ENCODE data around the gene MLXIP.

The MLXIP gene

GRCh38 chr12:122133192-122133950 is 54.8 kb downstream of the MLXIP start:
- Histone ChIP-seq H2AFZ (ENCODE audit: low read length) (no peak overlapping the region), H3K36me3 (ENCODE audit: insufficient read depth, low read length) (peaks cover 71% of the 10 kb centered on the region; the same call in 1 of the 2 replicates), H3K79me2 (ENCODE audit: insufficient read depth, low read length) (no peaks in the 10 kb centered on the region), H3K9me2 (replicated peaks; ENCODE audit: low read depth, low read length) (no peaks in the 10 kb centered on the region), H3K9me3 (ENCODE audit: insufficient read depth, low read depth, low read length) (no peaks in the 10 kb centered on the region), H3K9ac (ENCODE audit: low read depth, low read length, poor library complexity, severe bottlenecking) (no peak overlapping the region), H4K20me1 (ENCODE audit: insufficient read depth, low read length, poor library complexity, severe bottlenecking) (no peaks in the 10 kb centered on the region), H3K4me2 (ENCODE audit: low read depth, low read length, poor library complexity, severe bottlenecking) (no peak overlapping the region), H3F3A (ENCODE audit: low read depth) (no peaks in the 10 kb centered on the region), H3K27me3 (ENCODE audit: insufficient read depth, low read length, poor library complexity, severe bottlenecking) (no peaks in the 10 kb centered on the region), H3K4me1 (ENCODE audit: insufficient read depth, low read length, poor library complexity, severe bottlenecking) (no peaks in the 10 kb centered on the region), H3K4me3 (ENCODE audit: low read length, poor library complexity, severe bottlenecking) (no peak overlapping the region)
- TF ChIP-seq EZH2phosphoT487 (IDR thresholded peaks at IDR 0.05; ENCODE audit: borderline replicate concordance) (no peak), CTCF (conservative IDR thresholded peaks at IDR 0.05; ENCODE audit: low read length) (no peak)

GRCh38 chr12:122135437-122136031 is 57.0 kb downstream of the MLXIP start:
- H3K4me2 ChIP-seq (ENCODE audit: low read depth, low read length, poor library complexity, severe bottlenecking) = no peak overlapping the region
- no peak overlapping the region for H3K9ac ChIP-seq (ENCODE audit: low read depth, low read length, poor library complexity, severe bottlenecking)
- H4K20me1 ChIP-seq (ENCODE audit: insufficient read depth, low read length, poor library complexity, severe bottlenecking) = no peaks in the 10 kb centered on the region
- no peaks in the 10 kb centered on the region for H3K27me3 ChIP-seq (ENCODE audit: insufficient read depth, low read length, poor library complexity, severe bottlenecking)
- no peak overlapping the region for H2AFZ ChIP-seq (ENCODE audit: low read length)
- H3K4me1 ChIP-seq (ENCODE audit: insufficient read depth, low read length, poor library complexity, severe bottlenecking) = no peaks in the 10 kb centered on the region
- H3K9me2 ChIP-seq (replicated peaks; ENCODE audit: low read depth, low read length) = no peaks in the 10 kb centered on the region
- no peak for TF ChIP-seq EZH2phosphoT487 (IDR thresholded peaks at IDR 0.05; ENCODE audit: borderline replicate concordance)
- no peak for TF ChIP-seq CTCF (conservative IDR thresholded peaks at IDR 0.05; ENCODE audit: low read length)
- peaks cover 58% of the 10 kb centered on the region; the same call in 1 of the 2 replicates for H3K36me3 ChIP-seq (ENCODE audit: insufficient read depth, low read length)
- no peaks in the 10 kb centered on the region for H3F3A ChIP-seq (ENCODE audit: low read depth)
- H3K4me3 ChIP-seq (ENCODE audit: low read length, poor library complexity, severe bottlenecking) = no peak overlapping the region
- no peaks in the 10 kb centered on the region for H3K9me3 ChIP-seq (ENCODE audit: insufficient read depth, low read depth, low read length)
- H3K79me2 ChIP-seq (ENCODE audit: insufficient read depth, low read length) = no peaks in the 10 kb centered on the region

- Histone ChIP-seq H3K79me2 (ENCODE audit: insufficient read depth, low read length) (no peaks in the 10 kb centered on the region), H3K9me3 (ENCODE audit: insufficient read depth, low read depth, low read length) (no peaks in the 10 kb centered on the region), H3K4me1 (ENCODE audit: insufficient read depth, low read length, poor library complexity, severe bottlenecking) (no peaks in the 10 kb centered on the region), H3K9ac (ENCODE audit: low read depth, low read length, poor library complexity, severe bottlenecking) (no peak overlapping the region), H3F3A (ENCODE audit: low read depth) (no peaks in the 10 kb centered on the region), H3K9me2 (replicated peaks; ENCODE audit: low read depth, low read length) (no peaks in the 10 kb centered on the region), H3K4me2 (ENCODE audit: low read depth, low read length, poor library complexity, severe bottlenecking) (no peak overlapping the region), H4K20me1 (ENCODE audit: insufficient read depth, low read length, poor library complexity, severe bottlenecking) (no peaks in the 10 kb centered on the region), H3K36me3 (ENCODE audit: insufficient read depth, low read length) (peaks cover 52% of the 10 kb centered on the region; the same call in 1 of the 2 replicates), H2AFZ (ENCODE audit: low read length) (no peak overlapping the region), H3K27me3 (ENCODE audit: insufficient read depth, low read length, poor library complexity, severe bottlenecking) (no peaks in the 10 kb centered on the region), H3K4me3 (ENCODE audit: low read length, poor library complexity, severe bottlenecking) (no peak overlapping the region)
- TF ChIP-seq EZH2phosphoT487 (IDR thresholded peaks at IDR 0.05; ENCODE audit: borderline replicate concordance) (no peak), CTCF (conservative IDR thresholded peaks at IDR 0.05; ENCODE audit: low read length) (peak; percentile 31; the same call in 1 of the 2 replicates)
Observed at GRCh38 chr12:122137229-122137628, 58.7 kb downstream of the MLXIP start.

All from Loucy (cell line).